Myocyte (in vitro differentiated cells): ENCODE measurements around the gene TMEM201. TPM values are rescaled to one million over a fixed set of nuclear protein-coding genes. Genes with fewer than 3 reads are reported as not detected.

Experiments used
- DNase-seq: peaks from one replicate; pipeline ENCODE4 v3.0.0-alpha.2; 2012; ENCODE audit warnings: low read depth
- total RNA-seq: library from RNA; depleted of rRNA; stranded (reverse); fragments of >200 nt; gene quantifications from 2 replicates; pipeline ENCODE4 v1.2.3, GENCODE V29; 2014

Gene TMEM201
- total RNA-seq, 1 donor from 2014 or later: 7.1 TPM

- no peak for DNase-seq
Observed at GRCh38 chr1:9599741-9600140, 11.0 kb downstream of the TMEM201 start.

GRCh38 chr1:9600861-9601834 lies 12.4 kb downstream of the TMEM201 start:
- DNase-seq: no peak

GRCh38 chr1:9601942-9602793 lies 13.5 kb downstream of the TMEM201 start:
- no peak for DNase-seq

GRCh38 chr1:9602794-9603167 lies 14.1 kb downstream of the TMEM201 start:
- DNase-seq: no peak

GRCh38 chr1:9603307-9603706 lies 14.6 kb downstream of the TMEM201 start:
- DNase-seq: no peak

- peak; percentile 69 for DNase-seq
Observed at GRCh38 chr1:9603766-9604753, 15.3 kb downstream of the TMEM201 start.

GRCh38 chr1:9604836-9605235 lies 16.1 kb downstream of the TMEM201 start:
- DNase-seq: no peak

GRCh38 chr1:9605946-9606455 lies 17.3 kb downstream of the TMEM201 start:
- DNase-seq: no peak

- DNase-seq: no peak
Observed at GRCh38 chr1:9606458-9606857, 17.7 kb downstream of the TMEM201 start.

GRCh38 chr1:9606948-9607347 lies 18.2 kb downstream of the TMEM201 start:
- no peak for DNase-seq

- no peak for DNase-seq
Observed at GRCh38 chr1:9607352-9607751, 18.6 kb downstream of the TMEM201 start.

GRCh38 chr1:9609998-9610397 lies 21.3 kb downstream of the TMEM201 start:
- no peak for DNase-seq

- no peak for DNase-seq
Observed at GRCh38 chr1:9610548-9610947, 21.8 kb downstream of the TMEM201 start.

GRCh38 chr1:9611716-9612115 lies 23.0 kb downstream of the TMEM201 start:
- no peak for DNase-seq

GRCh38 chr1:9612162-9612845 lies 23.6 kb downstream of the TMEM201 start:
- DNase-seq: peak; percentile 85

GRCh38 chr1:9612871-9613624 lies 24.3 kb downstream of the TMEM201 start:
- no peak for DNase-seq

- no peak for DNase-seq
Observed at GRCh38 chr1:9613625-9614299, 25.1 kb downstream of the TMEM201 start.

- DNase-seq: peak; percentile 48
Observed at GRCh38 chr1:9615316-9616063, 26.8 kb downstream of the TMEM201 start.
